GM18511 (cell line): ENCODE data around the gene DENR.

ENCODE experiments used
- ATAC-seq: cut with Tn5 transposase; IDR thresholded peaks from one replicate; pipeline ENCODE4 v1.9.1; 2021; ENCODE audit warnings: mild to moderate bottlenecking, moderate library complexity; ENCODE audit not compliant: unreplicated experiment

DENR gene

DNA sequence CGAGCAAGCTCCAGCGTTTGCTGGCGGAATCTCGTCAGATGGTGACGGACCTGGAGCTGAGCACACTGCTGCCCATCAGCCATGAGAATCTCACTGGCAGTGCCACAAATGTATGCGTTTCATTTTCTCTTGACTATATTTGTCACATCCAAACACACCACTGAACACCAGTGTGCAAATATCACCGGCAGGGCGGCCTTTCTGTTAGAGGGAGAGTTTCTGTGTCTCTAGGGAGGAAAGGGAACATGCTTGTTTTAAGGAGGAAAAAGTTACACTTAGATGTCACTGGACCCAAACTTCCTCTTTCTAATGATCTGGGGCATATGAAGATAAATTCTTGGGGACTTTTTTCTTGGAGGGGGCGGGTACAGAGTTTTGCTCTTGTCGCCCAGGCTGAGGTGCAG lies 60.7 kb downstream of the DENR start:
- no peak for ATAC-seq

DNA sequence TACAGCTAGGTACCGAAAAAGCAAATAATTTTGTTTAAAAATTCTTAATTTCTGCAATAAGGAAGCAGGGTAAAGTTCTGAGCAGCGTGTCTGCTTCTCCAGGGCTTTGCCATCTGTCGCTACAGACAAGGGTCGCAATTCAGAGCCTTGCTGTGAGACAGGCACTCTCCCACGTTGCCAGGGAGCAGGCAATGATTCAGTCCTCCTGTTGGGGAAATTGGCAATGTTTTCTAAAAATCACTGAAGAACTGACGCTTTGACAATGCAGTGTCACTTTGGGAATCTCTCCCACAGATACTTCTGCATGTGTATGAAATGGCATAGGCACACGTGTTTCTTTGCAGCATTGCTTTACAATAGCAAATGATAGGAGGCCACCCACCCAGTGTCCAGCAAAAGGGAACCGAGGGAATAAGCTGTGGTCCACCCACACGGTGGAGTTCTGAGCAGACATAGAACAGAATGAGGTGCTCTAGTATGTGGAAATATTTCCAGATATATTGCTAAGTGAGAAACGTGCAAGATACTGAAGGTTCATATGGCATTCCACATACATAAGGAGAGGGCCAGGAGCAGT lies 66.7 kb downstream of the DENR start:
- no peak for ATAC-seq

DNA sequence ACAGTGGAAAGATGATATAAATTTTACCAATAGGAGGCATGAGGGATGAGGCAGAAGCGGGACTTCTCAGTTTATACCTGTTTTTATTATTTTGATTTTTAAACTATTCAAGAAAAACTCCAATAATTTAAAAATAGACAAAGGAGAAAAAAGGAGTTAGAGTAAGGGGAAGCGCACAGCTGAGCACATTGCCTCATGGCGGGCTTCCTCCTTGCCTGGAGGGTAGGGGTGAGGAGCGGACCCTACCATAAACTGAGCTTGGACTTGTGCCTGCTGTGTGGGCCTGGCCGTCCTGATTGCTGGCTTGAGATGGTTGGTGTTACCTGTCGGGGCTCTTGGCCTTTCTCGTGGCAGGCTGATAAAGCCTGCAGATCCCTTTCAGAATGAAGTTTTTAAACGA lies 67.5 kb downstream of the DENR start:
- ATAC-seq: no peak
